T-helper 1 cell treated with Interleukin-12 subunit alpha and Interleukin-12 subunit beta and Interleukin-4 antibody, amounts not matched to agents 30 μg/mL and 1 μg/mL, for 36 hours (primary cell): ENCODE results near the gene PDE9A.

ENCODE experiments used
- H3K27ac Mint-ChIP-seq: one replicate; pipeline ENCODE4 v1.8.0; 2021; ENCODE audit warnings: mild to moderate bottlenecking, mixed read lengths
- H3K27me3 Mint-ChIP-seq: one replicate; pipeline ENCODE4 v1.8.0; 2021; ENCODE audit warnings: low read depth, mixed read lengths
- H3K36me3 Mint-ChIP-seq: one replicate; pipeline ENCODE4 v1.8.0; 2021; ENCODE audit warnings: low read depth, mixed read lengths
- H3K4me1 Mint-ChIP-seq: one replicate; pipeline ENCODE4 v1.8.0; 2021; ENCODE audit warnings: low read depth, mixed read lengths
- H3K4me3 Mint-ChIP-seq: one replicate; pipeline ENCODE4 v1.8.0; 2021; ENCODE audit warnings: mild to moderate bottlenecking, moderate library complexity, mixed read lengths
- H3K9me3 Mint-ChIP-seq: one replicate; pipeline ENCODE4 v1.8.0; 2021; ENCODE audit warnings: mixed read lengths

The PDE9A gene

GRCh38 chr21:42763581-42764442 is 110.4 kb downstream of the PDE9A start:
- H3K27me3 Mint-ChIP-seq: no peaks in the 10 kb centered on the region
- no peaks in the 10 kb centered on the region for H3K4me1 Mint-ChIP-seq
- no peaks in the 10 kb centered on the region for H3K9me3 Mint-ChIP-seq
- peaks cover 4% of the 10 kb centered on the region for H3K36me3 Mint-ChIP-seq
- H3K27ac Mint-ChIP-seq: no peak overlapping the region
- H3K4me3 Mint-ChIP-seq: no peak overlapping the region

DNA sequence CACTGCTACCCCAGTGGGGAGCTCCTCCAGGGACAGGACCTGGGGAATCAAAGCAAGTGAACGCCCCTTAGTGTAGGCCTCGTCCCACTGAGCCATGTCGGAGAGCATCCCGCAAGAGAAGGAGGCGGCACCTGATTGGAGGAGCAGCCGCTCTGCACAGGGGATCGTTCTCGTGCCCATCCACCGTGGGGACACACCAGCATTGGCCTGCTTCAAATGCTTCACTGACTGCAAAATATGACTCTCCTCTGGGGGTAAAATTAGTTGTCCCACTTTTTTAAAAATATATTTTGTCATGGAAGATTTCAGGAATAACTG is 111.0 kb downstream of the PDE9A start:
- no peak overlapping the region for H3K4me3 Mint-ChIP-seq
- no peak overlapping the region for H3K27ac Mint-ChIP-seq
- no peaks in the 10 kb centered on the region for H3K27me3 Mint-ChIP-seq
- H3K4me1 Mint-ChIP-seq: no peaks in the 10 kb centered on the region
- peaks cover 10% of the 10 kb centered on the region for H3K36me3 Mint-ChIP-seq
- no peaks in the 10 kb centered on the region for H3K9me3 Mint-ChIP-seq

GRCh38 chr21:42764883-42765282 is 111.5 kb downstream of the PDE9A start:
- H3K4me3 Mint-ChIP-seq: no peak overlapping the region
- H3K27ac Mint-ChIP-seq: no peak overlapping the region
- H3K36me3 Mint-ChIP-seq: peaks cover 10% of the 10 kb centered on the region
- H3K4me1 Mint-ChIP-seq: no peaks in the 10 kb centered on the region
- no peaks in the 10 kb centered on the region for H3K27me3 Mint-ChIP-seq
- H3K9me3 Mint-ChIP-seq: no peaks in the 10 kb centered on the region

GRCh38 chr21:42765656-42766055 is 112.2 kb downstream of the PDE9A start:
- no peak overlapping the region for H3K27ac Mint-ChIP-seq
- no peaks in the 10 kb centered on the region for H3K9me3 Mint-ChIP-seq
- H3K4me3 Mint-ChIP-seq: no peak overlapping the region
- H3K27me3 Mint-ChIP-seq: no peaks in the 10 kb centered on the region
- H3K36me3 Mint-ChIP-seq: peaks cover 10% of the 10 kb centered on the region
- H3K4me1 Mint-ChIP-seq: no peaks in the 10 kb centered on the region

DNA sequence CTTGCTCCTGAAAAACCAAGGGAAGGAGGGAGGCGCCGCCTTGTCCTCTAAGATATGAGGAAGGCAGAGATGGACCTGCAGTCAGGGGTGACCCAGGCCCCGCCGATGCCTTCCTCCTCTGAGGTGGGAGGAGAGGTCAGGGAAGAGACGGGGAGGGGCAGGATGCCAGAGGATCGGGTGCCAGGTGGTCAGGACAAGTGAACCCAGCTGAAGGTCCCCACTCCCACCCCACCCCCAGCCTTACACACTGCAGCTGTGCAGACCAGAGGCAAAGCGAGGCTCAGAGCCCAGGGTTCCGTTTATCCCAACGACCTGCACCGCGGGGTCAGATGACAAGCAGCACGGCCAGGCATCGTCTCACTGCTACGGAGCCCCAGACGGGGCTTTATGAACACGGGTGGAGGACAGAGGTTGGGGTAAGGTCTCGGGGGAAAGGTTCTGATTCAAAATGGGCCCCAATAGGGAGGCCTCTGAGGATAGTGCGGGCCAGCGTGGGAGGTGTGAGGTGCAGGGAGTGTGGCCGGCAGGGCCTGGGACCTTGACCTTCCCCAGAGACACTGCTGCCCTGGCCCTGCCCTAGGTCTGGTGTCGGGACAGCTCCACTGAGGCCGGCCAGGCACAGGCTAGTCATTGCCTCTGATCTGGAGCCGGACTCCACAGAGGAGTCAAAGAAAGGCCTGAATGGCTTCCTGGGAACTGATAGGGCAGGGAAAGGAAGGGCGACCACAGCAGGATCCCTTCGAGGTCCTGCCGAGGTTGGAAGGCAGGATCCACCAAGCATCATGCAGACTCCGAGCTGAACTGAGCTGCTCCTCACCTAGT is 113.5 kb downstream of the PDE9A start:
- Mint-ChIP-seq H3K27ac (no peak overlapping the region), H3K36me3 (peaks cover 10% of the 10 kb centered on the region), H3K4me1 (no peaks in the 10 kb centered on the region), H3K9me3 (no peaks in the 10 kb centered on the region), H3K4me3 (no peak overlapping the region), H3K27me3 (no peaks in the 10 kb centered on the region)

DNA sequence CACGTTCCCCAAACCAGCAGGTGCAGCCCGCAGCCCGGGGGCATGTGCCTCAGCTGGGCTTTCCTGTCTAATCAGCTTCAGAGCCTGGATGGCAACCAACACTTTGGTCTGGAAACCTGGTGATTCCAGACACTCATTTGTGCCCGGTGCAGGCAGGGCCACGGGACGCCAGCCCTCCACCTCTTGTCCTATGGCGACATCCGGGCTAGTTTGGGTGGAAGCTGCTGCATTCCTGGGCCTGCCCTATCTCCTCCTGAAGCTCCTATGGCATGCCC is 114.1 kb downstream of the PDE9A start:
- Mint-ChIP-seq H3K36me3 (peaks cover 10% of the 10 kb centered on the region), H3K27me3 (no peaks in the 10 kb centered on the region), H3K4me3 (no peak overlapping the region), H3K4me1 (no peaks in the 10 kb centered on the region), H3K9me3 (no peaks in the 10 kb centered on the region), H3K27ac (no peak overlapping the region)

GRCh38 chr21:42768324-42769121 is 115.1 kb downstream of the PDE9A start:
- H3K36me3 Mint-ChIP-seq: peaks cover 10% of the 10 kb centered on the region
- no peak overlapping the region for H3K27ac Mint-ChIP-seq
- H3K4me1 Mint-ChIP-seq: no peaks in the 10 kb centered on the region
- H3K27me3 Mint-ChIP-seq: no peaks in the 10 kb centered on the region
- H3K9me3 Mint-ChIP-seq: no peaks in the 10 kb centered on the region
- H3K4me3 Mint-ChIP-seq: no peak overlapping the region

- Mint-ChIP-seq H3K4me3 (no peak overlapping the region), H3K36me3 (peaks cover 10% of the 10 kb centered on the region), H3K27ac (no peak overlapping the region), H3K4me1 (no peaks in the 10 kb centered on the region), H3K27me3 (no peaks in the 10 kb centered on the region), H3K9me3 (no peaks in the 10 kb centered on the region)
These were observed 115.9 kb downstream of the PDE9A start for GRCh38 chr21:42769183-42769819.

- Mint-ChIP-seq H3K27ac (no peak overlapping the region), H3K9me3 (no peaks in the 10 kb centered on the region), H3K4me1 (no peaks in the 10 kb centered on the region), H3K27me3 (no peaks in the 10 kb centered on the region), H3K36me3 (peaks cover 10% of the 10 kb centered on the region), H3K4me3 (no peak overlapping the region)
These were observed 116.6 kb downstream of the PDE9A start for GRCh38 chr21:42769820-42770716.

DNA sequence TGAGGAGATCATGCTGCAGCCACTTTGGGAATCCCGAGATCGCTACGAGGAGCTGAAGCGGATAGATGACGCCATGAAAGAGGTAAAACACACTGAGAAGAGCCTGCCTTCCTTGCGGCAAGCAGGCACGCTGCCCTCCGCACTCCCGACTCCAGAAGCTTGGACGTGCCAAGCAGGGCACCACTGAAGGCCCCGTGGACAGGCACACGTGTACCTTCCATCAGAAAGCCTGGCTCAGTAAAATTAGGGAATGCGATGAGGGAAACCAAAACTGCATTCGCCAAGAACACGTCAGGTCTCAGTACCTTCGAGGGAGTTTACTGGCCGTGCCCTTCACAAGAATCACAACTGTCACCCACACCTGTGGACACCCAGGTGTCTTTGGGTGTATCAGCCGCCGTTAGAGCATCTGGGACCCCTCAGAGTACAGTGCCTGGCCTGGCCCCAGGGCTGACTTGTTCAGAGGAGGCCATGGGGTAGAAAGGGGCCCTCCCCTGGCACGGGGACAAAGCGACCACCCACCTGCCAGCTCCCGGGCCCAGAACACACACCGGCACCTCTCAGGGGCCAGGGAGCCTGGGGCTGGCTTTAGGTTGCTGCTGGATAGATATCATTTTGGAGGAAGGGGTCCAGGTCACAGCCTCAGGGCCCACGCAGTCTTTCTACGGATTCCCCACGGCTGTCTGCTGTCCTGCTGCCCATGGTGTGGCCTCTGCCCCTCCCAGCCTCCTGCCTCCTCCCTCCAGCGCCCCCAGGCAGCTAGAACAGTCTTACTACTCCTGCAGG is 117.5 kb downstream of the PDE9A start:
- H3K4me3 Mint-ChIP-seq: no peak overlapping the region
- H3K9me3 Mint-ChIP-seq: no peaks in the 10 kb centered on the region
- peaks cover 10% of the 10 kb centered on the region for H3K36me3 Mint-ChIP-seq
- no peak overlapping the region for H3K27ac Mint-ChIP-seq
- H3K4me1 Mint-ChIP-seq: no peaks in the 10 kb centered on the region
- no peaks in the 10 kb centered on the region for H3K27me3 Mint-ChIP-seq

DNA sequence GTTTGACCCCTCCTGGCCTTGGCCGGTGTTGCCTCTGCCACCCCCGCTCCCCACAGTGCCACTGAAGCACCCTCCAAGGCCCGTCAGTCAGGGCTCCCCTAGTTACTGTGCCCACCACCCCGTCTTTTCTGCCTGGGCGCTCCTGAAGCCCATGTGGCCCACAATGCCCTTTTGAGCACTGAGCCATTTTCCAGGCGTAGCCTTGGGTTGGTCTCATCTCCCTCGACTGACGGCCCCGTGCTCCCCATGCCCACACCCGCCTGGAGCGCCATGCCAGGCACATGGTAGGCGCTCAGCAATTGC is 118.0 kb downstream of the PDE9A start:
- Mint-ChIP-seq H3K27me3 (no peaks in the 10 kb centered on the region), H3K4me3 (no peak overlapping the region), H3K36me3 (peaks cover 10% of the 10 kb centered on the region), H3K4me1 (no peaks in the 10 kb centered on the region), H3K9me3 (no peaks in the 10 kb centered on the region), H3K27ac (no peak overlapping the region)

DNA sequence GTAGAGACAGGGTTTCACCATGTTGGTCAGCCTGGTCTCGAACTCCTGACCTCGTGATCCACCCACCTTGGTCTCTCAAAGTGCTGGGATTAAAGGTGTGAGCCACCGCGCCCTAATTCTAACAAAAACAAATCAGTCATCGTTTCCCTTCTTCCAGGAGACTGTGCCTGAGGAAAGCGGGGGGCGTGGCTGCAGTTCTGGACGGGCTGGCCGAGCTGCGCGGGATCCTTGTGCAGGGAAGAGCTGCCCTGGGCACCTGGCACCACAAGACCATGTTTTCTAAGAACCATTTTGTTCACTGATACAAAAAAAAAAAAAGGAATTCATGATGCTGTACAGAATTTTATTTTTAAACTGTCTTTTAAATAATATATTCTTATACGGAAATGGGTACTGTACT is 121.7 kb downstream of the PDE9A start:
- Mint-ChIP-seq H3K36me3 (no peaks in the 10 kb centered on the region), H3K27ac (no peak overlapping the region), H3K4me3 (no peak overlapping the region), H3K9me3 (no peaks in the 10 kb centered on the region), H3K4me1 (no peaks in the 10 kb centered on the region), H3K27me3 (peaks cover 6% of the 10 kb centered on the region)

- Mint-ChIP-seq H3K4me1 (peaks cover 4% of the 10 kb centered on the region), H3K27ac (no peak overlapping the region), H3K9me3 (no peaks in the 10 kb centered on the region), H3K36me3 (no peaks in the 10 kb centered on the region), H3K27me3 (peaks cover 13% of the 10 kb centered on the region), H3K4me3 (no peak overlapping the region)
These were observed 122.5 kb downstream of the PDE9A start for GRCh38 chr21:42775891-42776290.
